GM12878 (cell line): ENCODE data around the gene STXBP2. TPM values are rescaled to one million over a fixed set of nuclear protein-coding genes. Genes with fewer than 3 reads are reported as not detected.
A peak's percentile ranks its signal among the peaks of the same experiment; 100 is the strongest.

Experiments
- ATAC-seq: fragments of 200-7000 bp; cut with Tn5 transposase; 3 replicates; pipeline ENCODE4 v1.9.1; 2020; ENCODE audit warnings: mild to moderate bottlenecking, moderate library complexity
- BruUV-seq: library from RNA; stranded (reverse); fragments of 400-500 nt; replicated peaks from 2 replicates; lab custom pipeline; 2021; lab: Mats Ljungman, UMichigan
- CTCF ChIA-PET: fragments of 300-600 bp; sonication (Branson Sonifier 250); formaldehyde crosslinking; extraction: SDS; loops from one replicate; lab custom pipeline; 2021; ENCODE audit warnings: inconsistent platforms; lab: Yijun Ruan, JAX
- POLR2A ChIA-PET: fragments of 350-600 bp; formaldehyde crosslinking; extraction: SDS; loops from one replicate; lab custom pipeline; 2021; ENCODE audit warnings: inconsistent platforms; lab: Charles Lee
- RAD21 ChIA-PET: fragments of 300-600 bp; sonication (Branson Sonifier 250); formaldehyde crosslinking; loops from one replicate; lab custom pipeline; 2023; ENCODE audit warnings: antibody characterized with exemption; ENCODE audit not compliant: unreplicated experiment; lab: Charles Lee
- SMC1A ChIA-PET: fragments of 300-600 bp; sonication (Branson Sonifier 250); formaldehyde crosslinking; loops from one replicate; lab custom pipeline; 2023; ENCODE audit not compliant: unreplicated experiment, uncharacterized antibody; lab: Charles Lee
- DNase-seq: peaks from one replicate; pipeline ENCODE4 v3.0.0-alpha.2; 2011; ENCODE audit warnings: low read depth, low spot score
- FAIRE-seq: peaks from 3 replicates; lab custom pipeline; 2011; peaks lifted over from hg19 to GRCh38; lab: Jason Lieb, UNC
- H2AFZ ChIP-seq: 2 replicates; pipeline ENCODE4 v1.6.0; 2011; ENCODE audit warnings: low read depth, low read length, control low read depth; ENCODE audit not compliant: control insufficient read depth
- H3K27ac ChIP-seq: 2 replicates; pipeline ENCODE4 v1.5.1; 2011; ENCODE audit warnings: control low read depth; ENCODE audit not compliant: control insufficient read depth, insufficient read depth
- H3K27me3 ChIP-seq, 2 experiments: replicated peaks in 1 of 2; 2 replicates each; pipeline versions ENCODE4 v1.6.0 to v1.6.1; 2011; ENCODE audit warnings: low read length in 1 of 2; ENCODE audit not compliant: control insufficient read depth in 2 of 2, insufficient read depth in 2 of 2
- H3K36me3 ChIP-seq, 2 experiments: 2 replicates each; pipeline ENCODE4 v1.5.1; 2011; ENCODE audit warnings: low read length in 1 of 2; ENCODE audit not compliant: control insufficient read depth in 2 of 2, insufficient read depth in 2 of 2
- H3K4me1 ChIP-seq: 2 replicates; pipeline ENCODE4 v1.6.1; 2011; ENCODE audit warnings: mild to moderate bottlenecking, low read length, moderate library complexity, mixed read lengths; ENCODE audit not compliant: control insufficient read depth, insufficient read depth
- H3K4me2 ChIP-seq: 2 replicates; pipeline ENCODE4 v1.6.0; 2011; ENCODE audit warnings: control low read depth; ENCODE audit not compliant: control insufficient read depth, insufficient read depth
- H3K4me3 ChIP-seq: fragments of 200-600 bp; sonication (generic); 2 replicates; pipeline ENCODE4 v1.5.1; 2016
- H3K79me2 ChIP-seq: 2 replicates; pipeline ENCODE4 v1.6.0; 2011; ENCODE audit warnings: low read length; ENCODE audit not compliant: control insufficient read depth, insufficient read depth
- H3K9ac ChIP-seq: 2 replicates; pipeline ENCODE4 v1.8.0; 2011; ENCODE audit warnings: low read length, control low read depth, mixed read lengths; ENCODE audit not compliant: control insufficient read depth, insufficient read depth
- H3K9me3 ChIP-seq: replicated peaks from 3 replicates; pipeline ENCODE4 v1.5.1; 2011; ENCODE audit warnings: mild to moderate bottlenecking, low read length; ENCODE audit not compliant: control insufficient read depth, insufficient read depth
- H4K20me1 ChIP-seq: 2 replicates; pipeline ENCODE4 v1.6.0; 2011; ENCODE audit not compliant: control insufficient read depth, insufficient read depth
- CBX5 ChIP-seq: sonication (generic); IDR thresholded peaks from 2 replicates; pipeline ENCODE4 v1.6.1; 2016; ENCODE audit warnings: low read depth, moderate library complexity, mild to moderate bottlenecking, inconsistent platforms
- IKZF1 ChIP-seq: fragments of 450-650 bp; conservative IDR thresholded peaks from 2 replicates; pipeline ENCODE4 v1.6.1; 2017; ENCODE audit warnings: antibody characterized with exemption, mild to moderate bottlenecking
- IRF4 ChIP-seq: IDR thresholded peaks from 2 replicates; pipeline ENCODE4 v1.6.1; 2011; ENCODE audit warnings: low read depth, low read length
- POLR2AphosphoS5 ChIP-seq: IDR thresholded peaks from 2 replicates; pipeline ENCODE4 v1.6.1; 2011; ENCODE audit warnings: mild to moderate bottlenecking, low read length, inconsistent platforms
- SMC3 ChIP-seq: IDR thresholded peaks from 2 replicates; pipeline ENCODE4 v1.6.1; 2011; ENCODE audit warnings: low read length, improper control_type of control experiment, borderline replicate concordance
- ZSCAN29 ChIP-seq: fragments of 450-650 bp; IDR thresholded peaks from 2 replicates; pipeline ENCODE4 v1.6.1; 2017; ENCODE audit warnings: mild to moderate bottlenecking, moderate library complexity
- WGBS: methylation state at CpG from one replicate; pipeline ENCODE4 v1.1.6; 2016; ENCODE audit warnings: low lambda C conversion rate; ENCODE audit not compliant: insufficient replicate concordance, insufficient coverage; ENCODE audit errors: missing lambda C conversion rate; 5-methylcytosine and 5-hydroxymethylcytosine counted together
- in situ Hi-C: fragments of 300-500 bp; cut with MboI; formaldehyde crosslinking; loops from 9 replicates; pipeline ENCODE4 v1.14.3; 2018; ENCODE audit warnings: mixed read lengths
- intact Hi-C: fragments of 100-400 bp; cut with micrococcal nuclease; formaldehyde crosslinking; loops from one replicate; pipeline ENCODE4 v1.14.2; 2022; ENCODE audit not compliant: unreplicated experiment
- polyA plus RNA-seq, 11 experiments: library from polyadenylated mRNA; depleted of rRNA in 4 of 11; unstranded in 6 of 11; stranded (reverse) in 5 of 11; fragments of >200 nt; fragmentation: Nextera tagmentation in 4 of 11; fragmentation: Illumina TruSeq in 1 of 11; extraction: Ambion mirVana in 4 of 11; extraction: Trizol in 1 of 11; gene quantifications; 1 replicate in 1 of 11; 2 replicates in 10 of 11; pipeline versions ENCODE4 v1.2.1 to v1.2.3, GENCODE V29; 2011 to 2016; ENCODE audit warnings: inconsistent platforms in 2 of 11, missing spikeins in 2 of 11, low read depth in 1 of 11
- total RNA-seq, 4 experiments: library from RNA; depleted of rRNA in 3 of 4; stranded (reverse); fragments of >200 nt in 3 of 4; fragmentation: Illumina TruSeq in 1 of 4; extraction: Trizol in 1 of 4; gene quantifications; 2 replicates each; pipeline versions ENCODE4 v1.2.1 to v1.2.3, GENCODE V29; 2013 to 2021

Gene STXBP2
- total and polyA plus RNA-seq, 10 of the 15 experiments (the other 5 are each of a cell fraction or from before 2014, with no cell fraction given): 2.6 to 111 (median 61.4) TPM

- no peaks in the 10 kb centered on the region for H3K79me2 ChIP-seq
- in situ Hi-C loops (no loop called here), intact Hi-C loops (no loop called here)
- CTCF ChIA-PET: interaction anchor here (0.8 to 1.3 kb wide), 5 partner anchors 22 to 144 kb away, joined by 3 to 5 read pairs (median 3); partner anchors contain the start of genes MCEMP1 and TRAPPC5
- H3K36me3 ChIP-seq: no peaks in the 10 kb centered on the region
- no TSS peak for BruUV-seq
- H3K4me1 ChIP-seq: peaks cover 20% of the 10 kb centered on the region
- H3K27me3 ChIP-seq: no peaks in the 10 kb centered on the region; a peak in 1 of 4 replicates
- H3K9ac ChIP-seq: no peak overlapping the region
- no peaks in the 10 kb centered on the region for H4K20me1 ChIP-seq
- FAIRE-seq (no peak), ATAC-seq (no peak), DNase-seq (no peak)
- 54% methylated on average over 8 of the region's 8 CpGs for WGBS
- TF ChIP-seq POLR2AphosphoS5 (no peak), SMC3 (no peak), ZSCAN29 (no peak)
- no peak overlapping the region for H2AFZ ChIP-seq
- POLR2A ChIA-PET: interaction anchor here (0.6 kb wide), 1 partner anchor 522 kb away, joined by 4 read pairs; no protein-coding TSS in a partner anchor
- no peaks in the 10 kb centered on the region for H3K9me3 ChIP-seq
- SMC1A ChIA-PET: interaction anchor here (0.6 kb wide), 1 partner anchor 154 kb away, joined by 3 read pairs; no protein-coding TSS in a partner anchor
- no peak overlapping the region for H3K4me2 ChIP-seq
- RAD21 ChIA-PET: interaction anchor here (1.0 to 1.1 kb wide), 2 partner anchors 25 to 26 kb away, joined by 3 to 4 read pairs; partner anchors contain the start of genes PET100 and TRAPPC5
- H3K27ac ChIP-seq: no peak overlapping the region
- H3K4me3 ChIP-seq: no peak overlapping the region
These were observed 18.7 kb downstream of the STXBP2 start for GRCh38 chr19:7655581-7655980.

- BruUV-seq: no TSS peak
- SMC1A ChIA-PET: interaction anchor here (0.6 to 1.1 kb wide), 4 partner anchors 20 to 142 kb away, joined by 3 read pairs; no protein-coding TSS in a partner anchor
- H3K4me2 ChIP-seq: peak overlapping the region; percentile 70; the same call in 1 of the 2 replicates
- no peak for FAIRE-seq
- TF ChIP-seq IRF4 (no peak), IKZF1 (no peak), CBX5 (no peak)
- TF ChIP-seq, all 136 proteins: peak for 0
- Histone ChIP-seq H3K79me2 (no peaks in the 10 kb centered on the region), H3K36me3 (no peaks in the 10 kb centered on the region), H3K9ac (no peak overlapping the region), H3K4me1 (peaks cover 19% of the 10 kb centered on the region), H3K27ac (no peak overlapping the region), H3K27me3 (no peaks in the 10 kb centered on the region), H3K9me3 (no peaks in the 10 kb centered on the region), H2AFZ (peak overlapping the region; percentile 51), H3K4me3 (no peak overlapping the region), H4K20me1 (no peaks in the 10 kb centered on the region)
- intact Hi-C loops: no loop called here
- 56% methylated on average over 14 of the region's 14 CpGs for WGBS
- RAD21 ChIA-PET: interaction anchor here (0.6 to 1.1 kb wide), 3 partner anchors 89 to 142 kb away, joined by 3 to 5 read pairs (median 3); no protein-coding TSS in a partner anchor
- in situ Hi-C loops: no loop called here
- ATAC-seq (no peak), DNase-seq (no peak)
- CTCF ChIA-PET: interaction anchor here (1.1 to 1.2 kb wide), 2 partner anchors 23 to 24 kb away, joined by 3 to 5 read pairs; partner anchors contain the start of gene TRAPPC5
- POLR2A ChIA-PET: interaction anchor here (0.8 kb wide), 1 partner anchor 19 kb away, joined by 4 read pairs; no protein-coding TSS in a partner anchor
These were observed 20.3 kb downstream of the STXBP2 start for GRCh38 chr19:7657131-7657751.
